Small intestine (tissue), 16 donors: ENCODE results near the gene MTFR2. TPM values are rescaled to one million over a fixed set of nuclear protein-coding genes. Genes with fewer than 3 reads are reported as not detected.

ENCODE experiments used
- DNase-seq, 2 donors: peaks; one replicate each; pipeline versions ENCODE4 v3.0.0 to v3.0.0-alpha.2; 2013
- FAIRE-seq: peaks from 2 replicates; lab custom pipeline; 2012; peaks lifted over from hg19 to GRCh38; lab: Jason Lieb, UNC
- H3K27ac ChIP-seq, 3 donors: one replicate each; pipeline ENCODE4 v1.5.1; 2013; ENCODE audit warnings: low read length in 2 of 3, mild to moderate bottlenecking in 2 of 3, control low read depth in 1 of 3, inconsistent platforms in 1 of 3, low read depth in 1 of 3, moderate library complexity in 1 of 3
- H3K27me3 ChIP-seq, 3 donors: one replicate each; pipeline ENCODE4 v1.6.1; 2013; ENCODE audit warnings: low read length in 3 of 3, inconsistent platforms in 1 of 3; ENCODE audit not compliant: control insufficient read depth in 3 of 3, insufficient read depth in 3 of 3
- H3K36me3 ChIP-seq, 3 donors: one replicate each; pipeline ENCODE4 v1.6.1; 2013; ENCODE audit warnings: low read length in 3 of 3, inconsistent platforms in 1 of 3, low read depth in 1 of 3, mild to moderate bottlenecking in 1 of 3, moderate library complexity in 1 of 3; ENCODE audit not compliant: control insufficient read depth in 3 of 3, insufficient read depth in 2 of 3
- H3K4me1 ChIP-seq, 3 donors: one replicate each; pipeline ENCODE4 v1.6.1; 2013; ENCODE audit warnings: low read length in 2 of 3, inconsistent platforms in 1 of 3, low read depth in 1 of 3, mild to moderate bottlenecking in 1 of 3, moderate library complexity in 1 of 3; ENCODE audit not compliant: control insufficient read depth in 3 of 3, insufficient read depth in 2 of 3
- H3K4me3 ChIP-seq, 3 donors: one replicate each; pipeline ENCODE4 v1.5.1; 2013; ENCODE audit warnings: low read length in 3 of 3, control low read depth in 1 of 3, inconsistent platforms in 1 of 3, low read depth in 1 of 3, mild to moderate bottlenecking in 1 of 3, moderate library complexity in 1 of 3
- H3K9me3 ChIP-seq, 2 donors: one replicate each; pipeline ENCODE4 v1.6.1; 2013; ENCODE audit warnings: low read depth in 1 of 2, low read length in 1 of 2; ENCODE audit not compliant: control insufficient read depth in 2 of 2, insufficient read depth in 1 of 2
- WGBS, 3 donors: extraction: QIAGEN DNeasy Blood & Tissue Kit; methylation state at CpG; one replicate each; pipeline ENCODE4 v1.1.7; 2013; 5-methylcytosine and 5-hydroxymethylcytosine counted together
- long read RNA-seq, 10 donors: transcript quantifications; one replicate each; lab custom pipeline, GENCODE V29; 2026
- polyA plus RNA-seq, 4 donors: library from polyadenylated mRNA; stranded (reverse) in 3 of 4; unstranded in 1 of 4; fragments of 200-250 nt in 3 of 4; fragments of 120-200 nt in 1 of 4; gene quantifications; one replicate each; pipeline versions ENCODE4 v1.2.1 to v1.2.3, GENCODE V29; 2013
- donor health status: healthy with polysubstance abuse.
- donor health status: control.
- donor health status: control.
- donor health status: Bipolar disorder and iron deficiency.
- donor health status: healthy.

The MTFR2 gene
- 1 to 10 TPM in 3 of 4 donors, under 1 TPM in 1; 0.54 to 6.5 (median 1.8) TPM for polyA plus RNA-seq
- long read RNA-seq, donor 1 = 0 reads
- long read RNA-seq, donor 2 = 0 reads
- long read RNA-seq, donor 3, partial matches to known transcripts = 0 of 1 reads
- long read RNA-seq, donor 3, other reads (novel, unspliced or antisense) = 0 of 1 reads
- long read RNA-seq, donor 4 = 0 reads
- long read RNA-seq, donor 5 = 0 reads
- long read RNA-seq, donor 6 = 0 reads
- long read RNA-seq, donor 7 = 0 reads
- long read RNA-seq, donor 8 = 0 reads
- long read RNA-seq, donor 9 = 0 reads
- long read RNA-seq, donor 10 = 0 reads

DNA sequence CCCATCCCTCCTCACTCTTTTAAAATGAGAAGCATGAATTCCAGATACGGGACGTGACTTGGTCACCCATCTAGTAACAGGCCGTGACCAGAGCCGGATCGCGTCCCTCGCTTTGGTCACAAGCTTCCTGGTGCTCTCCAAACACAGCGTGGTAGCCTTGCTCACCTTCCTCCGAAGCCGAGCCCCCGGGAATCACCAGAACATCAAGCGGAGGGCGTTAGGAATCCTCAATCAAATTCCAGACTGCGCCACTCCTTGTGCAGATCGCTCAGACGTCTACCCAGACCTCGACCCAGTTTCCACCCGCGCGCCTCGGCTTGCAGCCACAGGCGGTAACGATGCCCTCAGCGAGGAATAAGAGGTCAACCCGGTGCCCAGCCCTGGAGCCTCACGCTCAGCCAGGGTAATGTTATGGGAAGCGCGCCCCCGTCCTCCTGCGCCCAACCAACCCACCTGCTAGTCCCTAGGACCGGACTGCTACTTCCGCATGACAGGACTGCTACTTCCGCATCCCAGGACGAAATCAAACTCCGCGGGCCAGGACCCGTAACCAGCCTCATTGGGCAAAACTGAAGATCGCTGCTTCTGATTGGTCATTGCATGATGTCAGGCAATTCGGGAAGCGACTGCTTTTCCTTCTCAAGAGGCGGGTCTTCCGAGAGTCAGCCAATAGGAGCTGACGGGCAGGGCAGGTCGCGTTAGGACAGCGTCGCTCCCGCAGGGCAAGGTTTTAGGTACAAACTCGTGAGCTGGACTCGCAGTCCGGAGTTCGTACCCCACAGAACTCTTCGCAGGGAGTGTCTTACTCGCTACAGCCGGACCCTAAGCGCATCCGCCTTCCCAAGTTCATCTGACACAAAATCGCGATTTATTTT, at the start of gene MTFR2:
Gene MTFR2, minus strand, starts transcription at position 501 of the 875 bp plus-strand sequence. CDS start 1,212 bp downstream, outside the sequence.
- peak within 1 kb of the TSS; percentile 46 to 75 (median 68) for H3K4me3 ChIP-seq
- H3K27ac ChIP-seq = peak within 1 kb of the TSS in 1 of 3 donors; percentile 43
- DNase-seq (peak; percentile 98 to 100), FAIRE-seq (peak; percentile 61)
- 0 to 1% (median 0%) methylated on average over 59 of the region's 59 CpGs for WGBS, 3 donors
- H3K36me3 ChIP-seq = no peaks in the 10 kb centered on the region
- peaks cover 0 to 7% (median 3%) of the 10 kb centered on the region in 3 donors for H3K4me1 ChIP-seq
- H3K9me3 ChIP-seq = no peaks in the 10 kb centered on the region
- H3K27me3 ChIP-seq = no peaks in the 10 kb centered on the region

DNA sequence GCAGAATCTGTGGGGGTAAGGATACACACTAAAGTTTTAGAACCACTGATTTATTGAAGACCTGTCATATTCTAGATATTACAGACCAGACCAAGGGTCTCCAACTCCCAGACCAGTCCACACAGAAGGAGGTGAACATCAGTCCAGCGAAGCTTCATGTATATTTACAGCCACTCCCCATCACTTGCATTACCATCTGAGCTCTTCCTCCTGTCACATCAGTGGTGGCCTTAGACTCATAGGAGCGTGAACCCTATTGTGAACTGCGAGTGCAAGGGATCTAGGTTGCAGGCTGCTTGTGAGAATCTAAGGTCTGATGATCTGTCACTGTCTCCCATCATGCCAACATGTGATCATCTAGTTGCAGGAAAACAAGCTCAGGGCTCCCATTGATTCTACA, 44.5 kb upstream of the MTFR2 start:
- FAIRE-seq (no peak), DNase-seq (no peak)
- H3K27me3 ChIP-seq = no peaks in the 10 kb centered on the region
- H3K4me3 ChIP-seq = no peak overlapping the region
- no peak overlapping the region for H3K27ac ChIP-seq
- WGBS, 3 donors = 90 to 93% (median 93%) methylated on average over 3 of the region's 3 CpGs
- peaks cover 3 to 6% (median 4%) of the 10 kb centered on the region in 3 donors for H3K4me1 ChIP-seq
- no peaks in the 10 kb centered on the region for H3K36me3 ChIP-seq
- no peaks in the 10 kb centered on the region for H3K9me3 ChIP-seq

- DNase-seq (peak; percentile 77 to 86), FAIRE-seq (no peak)
- no peaks in the 10 kb centered on the region for H3K27me3 ChIP-seq
- 0 to 2% (median 1%) methylated on average over 22 of the region's 22 CpGs for WGBS, 3 donors
- H3K27ac ChIP-seq = peak overlapping the region; percentile 97 to 100 (median 99)
- H3K4me1 ChIP-seq = peaks cover 4 to 10% (median 6%) of the 10 kb centered on the region in 3 donors
- no peaks in the 10 kb centered on the region for H3K9me3 ChIP-seq
- peak overlapping the region; percentile 35 to 94 (median 56) for H3K4me3 ChIP-seq
- H3K36me3 ChIP-seq = peaks cover 0 to 9% (median 1%) of the 10 kb centered on the region in 3 donors
These were observed 40.4 kb upstream of the MTFR2 start for GRCh38 chr6:136290410-136291010.

DNA sequence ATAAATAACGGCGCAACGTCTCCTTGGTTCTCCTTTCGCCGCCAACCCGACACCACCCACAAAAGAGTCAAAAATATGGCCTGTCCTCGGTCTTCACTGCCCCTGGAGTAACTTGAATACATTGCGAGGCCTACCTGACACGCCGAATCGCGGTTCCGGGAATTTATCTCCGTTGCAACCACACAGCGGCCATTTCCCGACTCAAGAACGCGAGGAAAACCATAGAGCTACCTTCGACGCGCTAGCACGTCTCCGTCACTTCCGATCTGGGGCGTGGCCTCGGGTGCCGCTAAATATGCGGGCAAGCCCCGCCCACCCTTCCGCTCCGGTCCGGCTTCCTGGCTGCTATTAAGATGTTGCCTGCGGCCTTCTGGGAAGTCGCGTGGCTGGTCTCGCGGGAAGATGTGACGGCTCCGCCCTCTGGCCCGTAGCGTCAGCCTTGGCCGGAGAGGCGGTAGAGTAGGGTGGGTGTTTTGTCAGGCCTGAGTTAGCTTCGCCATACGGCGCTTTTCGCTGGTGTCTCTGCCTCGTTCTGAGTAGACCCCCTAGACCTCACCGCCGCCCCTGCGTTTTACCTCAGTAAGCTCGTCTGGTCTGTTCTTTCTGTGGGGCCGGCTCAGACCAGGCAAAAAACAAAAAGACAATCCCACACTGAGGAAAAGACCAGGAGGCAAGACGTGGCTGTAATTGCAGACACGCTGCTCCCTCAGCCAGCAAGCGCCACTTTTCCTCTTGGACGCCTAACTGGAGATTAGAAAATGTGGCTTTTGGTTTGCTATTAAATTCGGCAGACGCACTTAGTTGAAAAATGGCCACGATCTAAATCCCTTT, 39.7 kb upstream of the MTFR2 start, which contains the start of gene BCLAF1:
Gene BCLAF1, minus strand, starts transcription at position 268 of the 831 bp plus-strand sequence. CDS start 9,980 bp downstream, outside the sequence.
- FAIRE-seq (peak; percentile 26), DNase-seq (peak; percentile 99 to 100)
- Histone ChIP-seq H3K27me3 (no peaks in the 10 kb centered on the region), H3K9me3 (no peaks in the 10 kb centered on the region), H3K4me1 (peaks cover 6 to 16% (median 7%) of the 10 kb centered on the region in 3 donors), H3K4me3 (peak within 1 kb of the TSS; percentile 74 to 94 (median 74)), H3K27ac (peak within 1 kb of the TSS; percentile 98 to 100 (median 99)), H3K36me3 (peaks cover 0 to 9% (median 3%) of the 10 kb centered on the region in 3 donors)
- WGBS, 3 donors = 0 to 1% (median 0%) methylated on average over 60 of the region's 60 CpGs

DNA sequence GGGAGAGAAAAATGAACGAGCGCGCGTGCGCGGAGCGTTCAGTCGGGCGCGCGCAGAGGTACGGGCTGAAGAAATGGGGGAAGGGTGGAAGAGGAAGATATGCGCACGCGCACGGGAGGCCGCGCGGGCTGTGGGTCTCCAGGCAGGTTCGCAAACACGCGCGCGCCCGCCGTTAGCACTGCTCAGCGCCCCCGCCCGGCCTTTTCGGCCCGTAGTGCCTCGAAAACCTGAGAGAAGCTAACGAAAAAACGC, 39.1 kb upstream of the MTFR2 start:
- WGBS, 3 donors = 0% methylated on average over 34 of the region's 34 CpGs
- Histone ChIP-seq H3K27me3 (no peaks in the 10 kb centered on the region), H3K27ac (peak overlapping the region; percentile 98 to 100 (median 99)), H3K9me3 (no peaks in the 10 kb centered on the region), H3K36me3 (peaks cover 0 to 9% (median 3%) of the 10 kb centered on the region in 3 donors), H3K4me3 (peak overlapping the region; percentile 74 to 94 (median 74)), H3K4me1 (peaks cover 9 to 19% (median 12%) of the 10 kb centered on the region in 3 donors)
- no peak for FAIRE-seq
- peak; percentile 91 to 96 for DNase-seq

- peak overlapping the region; percentile 74 to 94 (median 74) for H3K4me3 ChIP-seq
- no peaks in the 10 kb centered on the region for H3K9me3 ChIP-seq
- H3K27me3 ChIP-seq = no peaks in the 10 kb centered on the region
- whole genome bisulfite sequencing, 3 donors = 0 to 1% (median 1%) methylated on average over 34 of the region's 34 CpGs
- H3K36me3 ChIP-seq = peaks cover 0 to 9% (median 3%) of the 10 kb centered on the region in 3 donors
- H3K27ac ChIP-seq = peak overlapping the region; percentile 98 to 100 (median 99)
- FAIRE-seq = no peak
- DNase-seq = peak; percentile 87
- peaks cover 9 to 19% (median 13%) of the 10 kb centered on the region in 3 donors for H3K4me1 ChIP-seq
These were observed 38.6 kb upstream of the MTFR2 start for GRCh38 chr6:136288566-136289326.

GRCh38 chr6:136284909-136285308, 34.8 kb upstream of the MTFR2 start:
- 11 to 24% (median 21%) methylated on average over 2 of the region's 2 CpGs for WGBS, 3 donors
- FAIRE-seq (no peak), DNase-seq (no peak)
- peaks cover 2 to 9% (median 6%) of the 10 kb centered on the region in 3 donors for H3K36me3 ChIP-seq
- H3K4me1 ChIP-seq = peaks cover 6 to 15% (median 10%) of the 10 kb centered on the region in 3 donors
- peak overlapping the region in 1 of 3 donors; percentile 41 for H3K27ac ChIP-seq
- no peaks in the 10 kb centered on the region for H3K27me3 ChIP-seq
- H3K4me3 ChIP-seq = no peak overlapping the region
- H3K9me3 ChIP-seq = no peaks in the 10 kb centered on the region
